Vagina (tissue), 2 donors: ENCODE results near the gene KMT5C. TPM values are rescaled to one million over a fixed set of nuclear protein-coding genes. Genes with fewer than 3 reads are reported as not detected.

Source experiments
- DNase-seq, 2 donors: peaks; one replicate each; pipeline ENCODE4 v3.0.0-alpha.2; 2017; ENCODE audit errors: extremely low spot score in 2 of 2
- H3K27ac ChIP-seq: fragments of 200-600 bp; sonication (generic); one replicate; pipeline ENCODE4 v1.5.1; 2019
- H3K27me3 ChIP-seq: fragments of 200-600 bp; sonication (generic); one replicate; pipeline ENCODE4 v1.5.1; 2019
- H3K36me3 ChIP-seq, 2 donors: fragments of 200-600 bp; sonication (generic); one replicate each; pipeline ENCODE4 v1.5.1; 2017 to 2019
- H3K4me1 ChIP-seq: fragments of 200-600 bp; sonication (generic); one replicate; pipeline ENCODE4 v1.5.1; 2019
- H3K4me3 ChIP-seq, 2 donors: fragments of 200-600 bp; sonication (generic); 1 replicate in 1 of 2; 2 replicates in 1 of 2; pipeline ENCODE4 v1.5.1; 2016 to 2019
- H3K9me3 ChIP-seq: fragments of 200-600 bp; sonication (generic); one replicate; pipeline ENCODE4 v1.5.1; 2019
- CTCF ChIP-seq, 3 experiments: fragments of 450-650 bp in 2 of 3; fragments of 200-600 bp in 1 of 3; sonication (generic) in 1 of 3; IDR thresholded peaks; one replicate each; pipeline ENCODE4 v1.5.1; 2017 to 2019; ENCODE audit warnings: antibody characterized with exemption in 3 of 3, mild to moderate bottlenecking in 2 of 3, moderate library complexity in 2 of 3
- POLR2A ChIP-seq, 2 donors: fragments of 450-650 bp; IDR thresholded peaks; one replicate each; pipeline ENCODE4 v1.6.1; 2017; ENCODE audit warnings: antibody characterized with exemption in 2 of 2, mild to moderate bottlenecking in 2 of 2, moderate library complexity in 2 of 2
- POLR2AphosphoS5 ChIP-seq, 2 donors: sonication (generic); formaldehyde crosslinking; IDR thresholded peaks; one replicate each; pipeline ENCODE4 v1.9.0; 2017; ENCODE audit warnings: antibody characterized with exemption in 2 of 2, mild to moderate bottlenecking in 2 of 2, low read depth in 1 of 2; ENCODE audit not compliant: insufficient read depth in 1 of 2
- intact Hi-C: fragments of 100-400 bp; cut with DNase I; formaldehyde crosslinking; loops from one replicate; pipeline ENCODE4 v1.15.1; 2023
- total RNA-seq: library from RNA; depleted of rRNA; stranded (reverse); fragments of >200 nt; gene quantifications from one replicate; pipeline ENCODE4 v1.2.3, GENCODE V29; 2016

Gene KMT5C
- total RNA-seq, 1 donor from 2014 or later = 19.2 TPM

DNA sequence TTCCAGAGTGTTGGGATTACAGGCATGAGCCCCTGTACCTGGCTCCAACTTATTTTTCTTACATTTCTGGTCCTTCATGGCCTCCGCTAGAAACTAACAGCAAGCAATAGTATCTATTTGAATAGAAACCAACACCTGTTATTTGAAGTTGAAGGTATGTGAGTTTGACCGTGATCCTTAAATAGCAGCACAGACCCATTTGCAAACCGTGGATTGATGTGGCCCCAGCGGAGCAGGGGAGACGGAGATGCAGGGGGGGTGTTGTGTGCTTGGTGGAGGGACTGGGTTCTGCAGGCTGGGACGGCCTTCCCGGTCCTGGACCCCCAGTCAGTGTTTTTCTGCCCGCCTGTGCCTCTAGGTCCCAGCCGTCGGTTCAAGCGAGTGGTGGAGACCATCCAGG lies 31.4 kb upstream of the KMT5C start:
- no peak overlapping the region for H3K4me3 ChIP-seq
- DNase-seq = no peak
- no peaks in the 10 kb centered on the region for H3K9me3 ChIP-seq
- no peaks in the 10 kb centered on the region for H3K4me1 ChIP-seq
- TF ChIP-seq POLR2A (IDR thresholded peaks at IDR 0.05) (no peak), CTCF (IDR thresholded peaks at IDR 0.05) (no peak), POLR2AphosphoS5 (IDR thresholded peaks at IDR 0.05; ENCODE audit: insufficient read depth in 1 of 2, low read depth in 1 of 2) (no peak)
- no peaks in the 10 kb centered on the region for H3K27me3 ChIP-seq
- no peaks in the 10 kb centered on the region for H3K36me3 ChIP-seq
- intact Hi-C loops = loop anchor here (10.0 kb wide), 2 partner anchors 67 to 197 kb away; partner anchors contain the start of genes IL11 and TMEM190
- H3K27ac ChIP-seq = no peak overlapping the region

GRCh38 chr19:55309448-55309847 lies 30.2 kb upstream of the KMT5C start:
- Histone ChIP-seq H3K4me1 (no peaks in the 10 kb centered on the region), H3K9me3 (no peaks in the 10 kb centered on the region), H3K27ac (no peak overlapping the region), H3K4me3 (no peak overlapping the region), H3K36me3 (no peaks in the 10 kb centered on the region), H3K27me3 (no peaks in the 10 kb centered on the region)
- DNase-seq = no peak
- no peak for TF ChIP-seq POLR2A (IDR thresholded peaks at IDR 0.05)
- TF ChIP-seq POLR2AphosphoS5 (IDR thresholded peaks at IDR 0.05; ENCODE audit: insufficient read depth in 1 of 2, low read depth in 1 of 2) = no peak
- TF ChIP-seq CTCF (IDR thresholded peaks at IDR 0.05) = no peak
- intact Hi-C loops = loop anchor here (10.0 kb wide), 2 partner anchors 65 to 195 kb away; partner anchors contain the start of genes IL11 and TMEM190

DNA sequence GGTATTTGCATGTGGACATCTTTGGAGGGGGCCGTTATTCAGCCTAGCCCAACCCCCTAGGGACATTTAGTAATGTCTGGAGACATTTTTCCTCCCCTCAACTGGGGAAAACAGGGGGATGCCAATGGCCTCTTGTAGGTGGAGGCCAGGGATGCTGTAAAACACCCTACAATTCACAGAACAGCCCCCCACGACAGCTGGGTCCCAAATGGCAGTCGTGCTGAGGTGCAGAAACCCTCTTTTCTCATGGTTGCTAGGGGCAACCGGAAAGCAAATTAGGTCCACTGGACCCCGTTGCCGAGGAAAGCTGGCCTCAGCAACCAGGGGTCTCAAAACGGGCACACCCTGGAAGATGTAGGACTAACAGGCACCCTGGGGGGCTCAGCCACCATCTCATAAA lies 29.2 kb upstream of the KMT5C start:
- Histone ChIP-seq H3K27me3 (no peaks in the 10 kb centered on the region), H3K4me3 (no peak overlapping the region), H3K9me3 (no peaks in the 10 kb centered on the region), H3K36me3 (no peaks in the 10 kb centered on the region), H3K27ac (no peak overlapping the region), H3K4me1 (no peaks in the 10 kb centered on the region)
- intact Hi-C loops = no loop called here
- no peak for DNase-seq
- TF ChIP-seq CTCF (IDR thresholded peaks at IDR 0.05) = no peak
- no peak for TF ChIP-seq POLR2A (IDR thresholded peaks at IDR 0.05)
- TF ChIP-seq POLR2AphosphoS5 (IDR thresholded peaks at IDR 0.05; ENCODE audit: insufficient read depth in 1 of 2, low read depth in 1 of 2) = no peak

DNA sequence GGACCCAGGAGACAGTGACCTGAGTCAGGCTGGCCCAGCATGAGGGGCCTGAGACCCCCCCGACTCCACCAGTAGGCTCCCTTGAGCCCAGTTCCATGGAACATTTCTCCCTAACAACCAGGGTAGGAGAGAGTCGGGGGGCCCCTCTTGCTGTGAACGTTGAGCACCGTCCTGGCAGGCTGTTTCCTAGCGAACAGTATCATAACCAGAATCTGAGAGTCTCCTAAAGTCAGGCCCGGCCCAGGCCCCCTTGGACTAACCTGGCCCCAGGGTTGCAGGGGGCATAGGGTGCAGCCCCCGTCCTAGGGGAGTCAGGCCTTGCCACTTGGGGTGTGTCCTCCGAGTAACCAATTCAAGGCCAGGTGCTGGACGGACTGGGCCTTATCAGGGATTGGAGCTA lies 28.3 kb upstream of the KMT5C start:
- Histone ChIP-seq H3K27me3 (no peaks in the 10 kb centered on the region), H3K4me3 (no peak overlapping the region), H3K4me1 (no peaks in the 10 kb centered on the region), H3K36me3 (no peaks in the 10 kb centered on the region), H3K9me3 (no peaks in the 10 kb centered on the region), H3K27ac (no peak overlapping the region)
- TF ChIP-seq CTCF (IDR thresholded peaks at IDR 0.05) (no peak), POLR2AphosphoS5 (IDR thresholded peaks at IDR 0.05; ENCODE audit: insufficient read depth in 1 of 2, low read depth in 1 of 2) (no peak), POLR2A (IDR thresholded peaks at IDR 0.05) (no peak)
- no peak for DNase-seq
- intact Hi-C loops = no loop called here

DNA sequence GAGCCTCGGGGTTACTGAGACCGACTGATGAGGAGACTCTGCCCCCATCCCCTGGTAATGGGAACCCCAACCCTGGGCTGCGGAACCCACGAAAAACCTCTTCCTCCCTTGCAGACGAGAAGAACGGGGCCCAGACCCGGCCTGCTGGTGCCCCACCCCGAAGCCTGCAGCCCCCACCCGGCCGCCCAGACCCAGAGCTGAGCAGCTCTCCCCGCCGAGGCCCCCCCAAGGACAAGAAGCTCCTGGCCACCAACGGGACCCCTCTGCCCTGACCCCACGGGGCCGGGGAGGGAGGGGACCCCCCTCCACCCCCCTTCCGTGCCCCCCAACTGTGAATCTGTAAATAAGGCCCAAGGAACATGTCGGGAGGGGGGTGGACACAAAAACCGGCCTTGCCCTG lies 27.9 kb upstream of the KMT5C start:
- DNase-seq = no peak
- TF ChIP-seq POLR2A (IDR thresholded peaks at IDR 0.05) = no peak
- no peak for TF ChIP-seq POLR2AphosphoS5 (IDR thresholded peaks at IDR 0.05; ENCODE audit: insufficient read depth in 1 of 2, low read depth in 1 of 2)
- intact Hi-C loops = no loop called here
- Histone ChIP-seq H3K27ac (no peak overlapping the region), H3K27me3 (no peaks in the 10 kb centered on the region), H3K4me1 (no peaks in the 10 kb centered on the region), H3K9me3 (no peaks in the 10 kb centered on the region), H3K36me3 (no peaks in the 10 kb centered on the region), H3K4me3 (no peak overlapping the region)
